A549 (cell line): Measurements from ENCODE around the gene ACACA. TPM values are rescaled to one million over a fixed set of nuclear protein-coding genes. Genes with fewer than 3 reads are reported as not detected.

Experiments
- ATAC-seq, 2 experiments: fragments of 200-7000 bp in 1 of 2; fragments of >200 bp in 1 of 2; cut with Nextera tagmentation in 1 of 2; cut with Tn5 transposase in 1 of 2; 3 replicates each; pipeline versions ENCODE4 v1.8.0 to v1.9.1; 2018 to 2020; ENCODE audit warnings: mild to moderate bottlenecking in 1 of 2, moderate library complexity in 1 of 2
- CTCF ChIA-PET: fragments of 300-600 bp; sonication (Branson Sonifier 250); formaldehyde crosslinking; extraction: SDS; loops from one replicate; lab custom pipeline; 2021; ENCODE audit warnings: antibody characterized with exemption, inconsistent platforms; lab: Yijun Ruan, JAX
- POLR2A ChIA-PET: fragments of 350-600 bp; formaldehyde crosslinking; extraction: SDS; loops from one replicate; lab custom pipeline; 2021; ENCODE audit warnings: antibody characterized with exemption, inconsistent platforms; lab: Yijun Ruan, JAX
- DNase-seq, 2 experiments: peaks; one replicate each; pipeline versions ENCODE4 v3.0.0 to v3.0.0-alpha.2; 2011 to 2016; ENCODE audit warnings: low read depth in 1 of 2, low spot score in 1 of 2
- FAIRE-seq: peaks from 2 replicates; lab custom pipeline; 2011; peaks lifted over from hg19 to GRCh38; lab: Jason Lieb, UNC
- H3K27ac ChIP-seq, 2 experiments: fragments of >200 bp; sonication (Bioruptor Twin); formaldehyde crosslinking; 3 replicates each; pipeline ENCODE4 v1.5.1; 2016 to 2017
- H3K4me1 ChIP-seq: fragments of >200 bp; sonication (Bioruptor Twin); formaldehyde crosslinking; 3 replicates; pipeline ENCODE4 v1.6.1; 2016
- H3K4me2 ChIP-seq: fragments of >200 bp; sonication (Bioruptor Twin); formaldehyde crosslinking; 3 replicates; pipeline ENCODE4 v1.6.1; 2016
- H3K4me3 ChIP-seq: fragments of >200 bp; sonication (Bioruptor Twin); formaldehyde crosslinking; 3 replicates; pipeline ENCODE4 v1.5.1; 2016
- H3K9me3 ChIP-seq: fragments of >200 bp; sonication (Bioruptor Twin); formaldehyde crosslinking; 3 replicates; pipeline ENCODE4 v1.6.1; 2016
- CEBPB ChIP-seq, 2 experiments: fragments of >200 bp in 1 of 2; sonication (Bioruptor Twin) in 1 of 2; formaldehyde crosslinking in 1 of 2; IDR thresholded peaks; 2 replicates each; pipeline ENCODE4 v1.6.1; 2012 to 2016
- CHD4 ChIP-seq: fragments of 200-600 bp; sonication (generic); IDR thresholded peaks from 2 replicates; pipeline ENCODE4 v1.6.1; 2016; ENCODE audit warnings: antibody characterized with exemption, mild to moderate bottlenecking, borderline replicate concordance
- E2F6 ChIP-seq: IDR thresholded peaks from 2 replicates; pipeline ENCODE4 v1.6.1; 2012; ENCODE audit warnings: low read depth, borderline replicate concordance
- EP300 ChIP-seq, 2 experiments: fragments of >200 bp; sonication (Bioruptor Twin); formaldehyde crosslinking; IDR thresholded peaks; 2 replicates in 1 of 2; 3 replicates in 1 of 2; pipeline ENCODE4 v1.6.1; 2016 to 2017
- GATA3 ChIP-seq: IDR thresholded peaks from 2 replicates; pipeline ENCODE4 v1.6.1; 2012; ENCODE audit warnings: borderline replicate concordance
- HOXB5 ChIP-seq: fragments of 250-450 bp; sonication (Bioruptor Pico); IDR thresholded peaks from 2 replicates; pipeline ENCODE4 v1.5.0; 2020; ENCODE audit warnings: mild to moderate bottlenecking, moderate library complexity
- MAZ ChIP-seq: fragments of 150-350 bp; IDR thresholded peaks from 2 replicates; pipeline ENCODE4 v1.6.1; 2014; ENCODE audit warnings: antibody characterized with exemption, low read depth, low read length, borderline replicate concordance
- MYC ChIP-seq: IDR thresholded peaks from 2 replicates; pipeline ENCODE4 v1.6.1; 2012; ENCODE audit warnings: mild to moderate bottlenecking, inconsistent platforms, low read length, improper control_type of control experiment, borderline replicate concordance
- NR3C1 ChIP-seq: fragments of >200 bp; sonication (Bioruptor Twin); formaldehyde crosslinking; IDR thresholded peaks from 3 replicates; pipeline ENCODE4 v1.6.1; 2017
- RAD21 ChIP-seq, 2 experiments: fragments of >200 bp in 1 of 2; sonication (Bioruptor Twin) in 1 of 2; formaldehyde crosslinking in 1 of 2; IDR thresholded peaks in 1 of 2; conservative IDR thresholded peaks in 1 of 2; 2 replicates in 1 of 2; 3 replicates in 1 of 2; pipeline ENCODE4 v1.6.1; 2012 to 2018; ENCODE audit warnings: inconsistent platforms in 1 of 2
- RNF2 ChIP-seq: fragments of 200-600 bp; sonication (generic); IDR thresholded peaks from 2 replicates; pipeline ENCODE4 v1.6.1; 2016; ENCODE audit warnings: low read depth, mild to moderate bottlenecking, antibody characterized with exemption, moderate library complexity, borderline replicate concordance
- SREBF2 ChIP-seq: fragments of 450-650 bp; IDR thresholded peaks from 2 replicates; pipeline ENCODE4 v1.6.1; 2014; ENCODE audit warnings: mild to moderate bottlenecking, moderate library complexity
- TFCP2L1 ChIP-seq: fragments of 250-450 bp; sonication (Bioruptor Pico); IDR thresholded peaks from 2 replicates; pipeline ENCODE4 v1.5.0; 2021; ENCODE audit warnings: mild to moderate bottlenecking
- TP53 ChIP-seq: fragments of 250-450 bp; sonication (Bioruptor Pico); IDR thresholded peaks from 2 replicates; pipeline ENCODE4 v1.5.0; 2021; ENCODE audit warnings: mild to moderate bottlenecking, moderate library complexity
- ZSCAN20 ChIP-seq: fragments of 250-450 bp; sonication (Bioruptor Pico); IDR thresholded peaks from 2 replicates; pipeline ENCODE4 v1.8.0; 2022; ENCODE audit warnings: mild to moderate bottlenecking, moderate library complexity
- WGBS: methylation state at CpG from one replicate; pipeline ENCODE4 v1.1.6; 2017; ENCODE audit errors: missing lambda C conversion rate; 5-methylcytosine and 5-hydroxymethylcytosine counted together
- polyA plus RNA-seq, 4 experiments: library from polyadenylated mRNA; depleted of rRNA in 3 of 4; stranded (reverse); fragments of >200 nt; fragmentation: RNase III in 1 of 4; extraction: RNeasy Plus Mini Kit Qiagen cat#74134 plus additional on column Dnase treatment in 1 of 4; gene quantifications; 2 replicates in 3 of 4; 3 replicates in 1 of 4; pipeline ENCODE4 v1.2.3, GENCODE V29; 2011 to 2017
- TF ChIP-seq, protein P1 (sequence below): fragments of 200-600 bp; sonication (generic); IDR thresholded peaks from 2 replicates; pipeline ENCODE4 v1.6.1; 2016; ENCODE audit warnings: antibody characterized with exemption, mild to moderate bottlenecking, moderate library complexity
- TF ChIP-seq, protein P2 (sequence below): fragments of >200 bp; sonication (Bioruptor Twin); formaldehyde crosslinking; IDR thresholded peaks from 3 replicates; pipeline ENCODE4 v1.5.1; 2016

The ACACA gene
- polyA plus RNA-seq, 2 of the 4 experiments (the other 2 are of a cell fraction), result 51.8 to 112 TPM

GRCh38 chr17:37182786-37183465, 223.7 kb downstream of the ACACA start:
- TF ChIP-seq TP53 (CRISPR knock-in tag) (no peak), MYC (no peak), NR3C1 (no peak), GATA3 (no peak), MAZ (no peak), CHD4 (no peak), TFCP2L1 (CRISPR knock-in tag) (no peak), HOXB5 (no peak)
- TF ChIP-seq, protein P1, sequence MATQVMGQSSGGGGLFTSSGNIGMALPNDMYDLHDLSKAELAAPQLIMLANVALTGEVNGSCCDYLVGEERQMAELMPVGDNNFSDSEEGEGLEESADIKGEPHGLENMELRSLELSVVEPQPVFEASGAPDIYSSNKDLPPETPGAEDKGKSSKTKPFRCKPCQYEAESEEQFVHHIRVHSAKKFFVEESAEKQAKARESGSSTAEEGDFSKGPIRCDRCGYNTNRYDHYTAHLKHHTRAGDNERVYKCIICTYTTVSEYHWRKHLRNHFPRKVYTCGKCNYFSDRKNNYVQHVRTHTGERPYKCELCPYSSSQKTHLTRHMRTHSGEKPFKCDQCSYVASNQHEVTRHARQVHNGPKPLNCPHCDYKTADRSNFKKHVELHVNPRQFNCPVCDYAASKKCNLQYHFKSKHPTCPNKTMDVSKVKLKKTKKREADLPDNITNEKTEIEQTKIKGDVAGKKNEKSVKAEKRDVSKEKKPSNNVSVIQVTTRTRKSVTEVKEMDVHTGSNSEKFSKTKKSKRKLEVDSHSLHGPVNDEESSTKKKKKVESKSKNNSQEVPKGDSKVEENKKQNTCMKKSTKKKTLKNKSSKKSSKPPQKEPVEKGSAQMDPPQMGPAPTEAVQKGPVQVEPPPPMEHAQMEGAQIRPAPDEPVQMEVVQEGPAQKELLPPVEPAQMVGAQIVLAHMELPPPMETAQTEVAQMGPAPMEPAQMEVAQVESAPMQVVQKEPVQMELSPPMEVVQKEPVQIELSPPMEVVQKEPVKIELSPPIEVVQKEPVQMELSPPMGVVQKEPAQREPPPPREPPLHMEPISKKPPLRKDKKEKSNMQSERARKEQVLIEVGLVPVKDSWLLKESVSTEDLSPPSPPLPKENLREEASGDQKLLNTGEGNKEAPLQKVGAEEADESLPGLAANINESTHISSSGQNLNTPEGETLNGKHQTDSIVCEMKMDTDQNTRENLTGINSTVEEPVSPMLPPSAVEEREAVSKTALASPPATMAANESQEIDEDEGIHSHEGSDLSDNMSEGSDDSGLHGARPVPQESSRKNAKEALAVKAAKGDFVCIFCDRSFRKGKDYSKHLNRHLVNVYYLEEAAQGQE, result no peak
- TF ChIP-seq, protein P2, sequence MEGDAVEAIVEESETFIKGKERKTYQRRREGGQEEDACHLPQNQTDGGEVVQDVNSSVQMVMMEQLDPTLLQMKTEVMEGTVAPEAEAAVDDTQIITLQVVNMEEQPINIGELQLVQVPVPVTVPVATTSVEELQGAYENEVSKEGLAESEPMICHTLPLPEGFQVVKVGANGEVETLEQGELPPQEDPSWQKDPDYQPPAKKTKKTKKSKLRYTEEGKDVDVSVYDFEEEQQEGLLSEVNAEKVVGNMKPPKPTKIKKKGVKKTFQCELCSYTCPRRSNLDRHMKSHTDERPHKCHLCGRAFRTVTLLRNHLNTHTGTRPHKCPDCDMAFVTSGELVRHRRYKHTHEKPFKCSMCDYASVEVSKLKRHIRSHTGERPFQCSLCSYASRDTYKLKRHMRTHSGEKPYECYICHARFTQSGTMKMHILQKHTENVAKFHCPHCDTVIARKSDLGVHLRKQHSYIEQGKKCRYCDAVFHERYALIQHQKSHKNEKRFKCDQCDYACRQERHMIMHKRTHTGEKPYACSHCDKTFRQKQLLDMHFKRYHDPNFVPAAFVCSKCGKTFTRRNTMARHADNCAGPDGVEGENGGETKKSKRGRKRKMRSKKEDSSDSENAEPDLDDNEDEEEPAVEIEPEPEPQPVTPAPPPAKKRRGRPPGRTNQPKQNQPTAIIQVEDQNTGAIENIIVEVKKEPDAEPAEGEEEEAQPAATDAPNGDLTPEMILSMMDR, result no peak
- no peak overlapping the region for H3K27ac ChIP-seq
- H3K4me1 ChIP-seq, result peaks cover 16% of the 10 kb centered on the region
- FAIRE-seq (no peak), ATAC-seq (no peak), DNase-seq (no peak)
- ChIA-PET POLR2A (no interaction called here), CTCF (interaction anchor here (0.9 to 3.6 kb wide), 4 partner anchors 9 to 553 kb away, joined by 3 to 18 read pairs (median 4); no protein-coding TSS in a partner anchor)
- H3K9me3 ChIP-seq, result no peaks in the 10 kb centered on the region
- no peak overlapping the region for H3K4me2 ChIP-seq
- no peak overlapping the region for H3K4me3 ChIP-seq
- WGBS, result 76% methylated on average over 6 of the region's 6 CpGs

DNA sequence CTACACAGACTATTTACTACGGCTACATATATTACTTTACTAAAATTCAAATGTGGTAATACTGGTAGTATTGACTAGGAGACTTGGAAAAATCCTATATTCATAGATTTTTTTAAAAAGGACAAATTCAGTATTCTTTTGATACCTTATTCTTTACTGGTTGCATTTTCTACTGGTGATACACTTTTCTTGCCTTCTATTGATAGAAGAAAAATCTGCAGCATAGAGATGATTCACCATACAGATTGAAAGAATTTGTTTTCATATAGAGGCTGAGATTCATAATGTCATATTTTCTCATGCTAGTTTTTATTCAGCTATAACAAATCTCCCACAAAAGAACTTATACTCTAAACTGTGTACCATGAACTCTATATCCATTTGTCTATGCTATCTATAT, 226.3 kb downstream of the ACACA start:
- POLR2A ChIA-PET, result interaction anchor here (1.0 kb wide), 1 partner anchor 9 kb away, joined by 4 read pairs; no protein-coding TSS in a partner anchor
- 79% methylated on average over 1 of the region's 1 CpG for WGBS
- Histone ChIP-seq H3K4me2 (peak overlapping the region; percentile 6; the same call in 1 of the 3 replicates), H3K9me3 (no peaks in the 10 kb centered on the region), H3K27ac (no peak overlapping the region), H3K4me3 (no peak overlapping the region), H3K4me1 (peaks cover 16% of the 10 kb centered on the region)
- TF ChIP-seq RNF2, result no peak
- TF ChIP-seq SREBF2, result no peak
- TF ChIP-seq RAD21 (conservative IDR thresholded peaks at IDR 0.05 in 1 of 2, IDR thresholded peaks at IDR 0.05 in 1 of 2), result no peak
- TF ChIP-seq CEBPB (IDR thresholded peaks at IDR 0.05), result no peak
- TF ChIP-seq EP300 (IDR thresholded peaks at IDR 0.05), result no peak
- no peak for TF ChIP-seq ZSCAN20 (CRISPR knock-in tag)
- TF ChIP-seq E2F6, result no peak
- no peak for DNase-seq
- no peak for FAIRE-seq
- ATAC-seq, result no peak
- CTCF ChIA-PET, result interaction anchor here (1.0 to 1.2 kb wide), 2 partner anchors 135 to 551 kb away, joined by 3 to 5 read pairs; no protein-coding TSS in a partner anchor
